ENCODE data around the gene HNRNPH3.

The HNRNPH3 gene

GRCh38 chr10:68332259-68333057 lies 594 bp downstream of the HNRNPH3 start, which contains the start of gene PBLD:
TSS of gene PBLD (minus strand) at chr10:68332928. CDS start at chr10:68306844, 26,084 bp downstream.
- peak; percentile 72 to 83 (median 74) for DNase-seq

- DNase-seq = no peak
These were observed 1.2 kb downstream of the HNRNPH3 start for GRCh38 chr10:68333058-68333395.

- no peak for DNase-seq
These were observed 1.9 kb downstream of the HNRNPH3 start for GRCh38 chr10:68333440-68334431.

GRCh38 chr10:68334672-68335467 lies 3.0 kb downstream of the HNRNPH3 start:
- DNase-seq = no peak

- no peak for DNase-seq
These were observed 5.0 kb downstream of the HNRNPH3 start for GRCh38 chr10:68336754-68337351.

- DNase-seq = no peak
These were observed 8.7 kb downstream of the HNRNPH3 start for GRCh38 chr10:68340358-68341080.

GRCh38 chr10:68342909-68343516 lies 11.1 kb downstream of the HNRNPH3 start:
- DNase-seq = no peak

GRCh38 chr10:68345621-68346020 lies 13.8 kb downstream of the HNRNPH3 start:
- no peak for DNase-seq

- no peak for DNase-seq
These were observed 14.9 kb downstream of the HNRNPH3 start for GRCh38 chr10:68346774-68347173.

- DNase-seq = peak; percentile 46 to 61 (median 51)
These were observed 16.4 kb downstream of the HNRNPH3 start for GRCh38 chr10:68348265-68348741.

GRCh38 chr10:68353537-68353936 lies 21.7 kb downstream of the HNRNPH3 start:
- DNase-seq = no peak

GRCh38 chr10:68359189-68359588 lies 27.3 kb downstream of the HNRNPH3 start:
- DNase-seq = no peak

GRCh38 chr10:68362590-68362989 lies 30.7 kb downstream of the HNRNPH3 start:
- DNase-seq = no peak

GRCh38 chr10:68364101-68364886 lies 32.4 kb downstream of the HNRNPH3 start:
- no peak for DNase-seq

GRCh38 chr10:68365611-68366010 lies 33.7 kb downstream of the HNRNPH3 start:
- DNase-seq = no peak

GRCh38 chr10:68366600-68366999 lies 34.7 kb downstream of the HNRNPH3 start:
- DNase-seq = no peak

GRCh38 chr10:68367121-68367520 lies 35.3 kb downstream of the HNRNPH3 start:
- DNase-seq = no peak

GRCh38 chr10:68371604-68372003 lies 39.7 kb downstream of the HNRNPH3 start:
- DNase-seq = no peak

GRCh38 chr10:68385740-68386139 lies 53.9 kb downstream of the HNRNPH3 start:
- DNase-seq = no peak

Measured in suppressor macrophage treated with lipopolysaccharide for 1 hour (primary cell).